Keratinocyte (primary cell): ENCODE results near the gene SLC15A4. TPM values are rescaled to one million over a fixed set of nuclear protein-coding genes. Genes with fewer than 3 reads are reported as not detected.

Experiments
- DNase-seq: peaks from one replicate; pipeline ENCODE4 v3.0.0-alpha.2; 2011; ENCODE audit warnings: low read depth, missing footprints, low spot score
- FAIRE-seq: peaks from 2 replicates; lab custom pipeline; 2011; peaks lifted over from hg19 to GRCh38; lab: Jason Lieb, UNC
- H2AFZ ChIP-seq: 2 replicates; pipeline ENCODE4 v1.6.0; 2012; ENCODE audit warnings: low read length, control low read depth, inconsistent platforms; ENCODE audit not compliant: control insufficient read depth
- H3K27ac ChIP-seq: 2 replicates; pipeline ENCODE4 v1.5.1; 2011; ENCODE audit warnings: low read length; ENCODE audit not compliant: control insufficient read depth, insufficient read depth
- H3K27me3 ChIP-seq: 3 replicates; pipeline ENCODE4 v1.6.0; 2011; ENCODE audit warnings: low read length; ENCODE audit not compliant: control insufficient read depth, insufficient read depth; ENCODE audit errors: extremely low read depth
- H3K36me3 ChIP-seq, 2 experiments: 2 replicates in 1 of 2; 3 replicates in 1 of 2; pipeline ENCODE4 v1.5.1; 2011; ENCODE audit warnings: low read length in 2 of 2, mild to moderate bottlenecking in 1 of 2; ENCODE audit not compliant: control insufficient read depth in 2 of 2, insufficient read depth in 2 of 2; ENCODE audit errors: extremely low read depth in 1 of 2
- H3K4me1 ChIP-seq: 3 replicates; pipeline ENCODE4 v1.5.1; 2011; ENCODE audit warnings: low read length; ENCODE audit not compliant: control insufficient read depth, insufficient read depth; ENCODE audit errors: extremely low read depth
- H3K4me2 ChIP-seq: 3 replicates; pipeline ENCODE4 v1.6.0; 2011; ENCODE audit warnings: low read depth, low read length; ENCODE audit not compliant: control insufficient read depth, insufficient read depth; ENCODE audit errors: extremely low read depth
- H3K4me3 ChIP-seq, 3 experiments: fragments of 200-600 bp in 1 of 3; sonication (generic) in 1 of 3; 2 replicates in 2 of 3; 3 replicates in 1 of 3; pipeline ENCODE4 v1.5.1; 2011 to 2016; ENCODE audit warnings: low read length in 3 of 3, mild to moderate bottlenecking in 3 of 3, control low read depth in 2 of 3, inconsistent platforms in 1 of 3, low read depth in 1 of 3, mixed read lengths in 1 of 3, mixed run types in 1 of 3, moderate library complexity in 1 of 3; ENCODE audit not compliant: control insufficient read depth in 2 of 3, insufficient read depth in 2 of 3; ENCODE audit errors: extremely low read depth in 1 of 3
- H3K79me2 ChIP-seq: 2 replicates; pipeline ENCODE4 v1.6.0; 2012; ENCODE audit warnings: low read length; ENCODE audit not compliant: control insufficient read depth, insufficient read depth
- H3K9ac ChIP-seq: 3 replicates; pipeline ENCODE4 v1.6.0; 2011; ENCODE audit warnings: low read length; ENCODE audit not compliant: control insufficient read depth, insufficient read depth; ENCODE audit errors: extremely low read depth
- H3K9me1 ChIP-seq: 3 replicates; pipeline ENCODE4 v1.6.0; 2011; ENCODE audit warnings: low read length; ENCODE audit not compliant: control insufficient read depth, insufficient read depth; ENCODE audit errors: extremely low read depth
- H3K9me3 ChIP-seq: 2 replicates; pipeline ENCODE4 v1.5.1; 2012; ENCODE audit warnings: low read depth, low read length; ENCODE audit not compliant: control insufficient read depth
- H4K20me1 ChIP-seq: 3 replicates; pipeline ENCODE4 v1.6.0; 2011; ENCODE audit warnings: low read length; ENCODE audit not compliant: control insufficient read depth, insufficient read depth; ENCODE audit errors: extremely low read depth
- EZH2 ChIP-seq: IDR thresholded peaks from one replicate; pipeline ENCODE4 v1.6.1; 2012; ENCODE audit warnings: inconsistent platforms, mild to moderate bottlenecking, low read length, moderate library complexity
- dilution Hi-C: fragments of 300-500 bp; cut with MboI; formaldehyde crosslinking; loops from one replicate; pipeline ENCODE4 v1.7.0; 2020; ENCODE audit warnings: low sequenced_read_pairs; ENCODE audit not compliant: extremely low pct_ligation_motif_present
- polyA plus RNA-seq, 5 experiments: library from polyadenylated mRNA; depleted of rRNA in 3 of 5; stranded (reverse) in 3 of 5; stranded (forward) in 1 of 5; unstranded in 1 of 5; fragments of >200 nt; gene quantifications; 1 replicate in 1 of 5; 2 replicates in 3 of 5; 3 replicates in 1 of 5; pipeline versions ENCODE4 v1.2.1 to v1.2.3, GENCODE V29; 2011 to 2012; ENCODE audit warnings: missing spikeins in 2 of 5, low read depth in 1 of 5, low replicate concordance in 1 of 5
- TF ChIP-seq, protein P1 (sequence below), 3 experiments: IDR thresholded peaks in 1 of 3; conservative IDR thresholded peaks in 1 of 3; optimal IDR thresholded peaks in 1 of 3; 2 replicates in 2 of 3; 3 replicates in 1 of 3; pipeline versions ENCODE3 to v1.5.1; 2011; ENCODE audit warnings: low read length in 3 of 3, mild to moderate bottlenecking in 3 of 3, moderate library complexity in 2 of 3, control low read depth in 1 of 3, inconsistent platforms in 1 of 3; ENCODE audit not compliant: insufficient read depth in 2 of 3; ENCODE audit errors: extremely low read depth in 1 of 3

The SLC15A4 gene
- polyA plus RNA-seq, 1 donor (not counting 4 experiments of a cell fraction or from before 2014, with no cell fraction given) = 39.3 TPM

DNA sequence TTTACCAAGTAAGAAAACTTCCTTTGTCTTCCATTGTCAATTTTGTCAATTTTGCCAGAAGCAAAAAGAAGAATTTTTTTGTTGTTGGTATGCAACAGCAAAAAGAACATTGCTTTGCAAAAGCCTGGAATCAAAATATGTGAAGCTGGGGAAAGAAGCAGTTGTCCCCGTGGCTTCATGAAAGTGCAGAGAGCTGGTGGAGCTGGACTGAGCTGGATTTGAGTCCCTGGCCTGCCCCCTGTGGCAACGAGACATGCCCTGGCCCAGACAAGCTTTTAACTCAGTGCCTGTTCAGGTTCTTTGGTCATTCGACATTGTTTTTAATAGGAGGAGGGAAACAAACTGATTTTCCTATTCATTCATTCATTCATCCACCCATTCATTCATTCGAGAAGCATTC, 70.3 kb downstream of the SLC15A4 start:
- no peak overlapping the region for H3K9ac ChIP-seq
- FAIRE-seq (no peak), DNase-seq (no peak)
- H3K4me3 ChIP-seq = no peak overlapping the region
- H4K20me1 ChIP-seq = no peaks in the 10 kb centered on the region
- H3K9me3 ChIP-seq = no peaks in the 10 kb centered on the region
- H3K79me2 ChIP-seq = no peaks in the 10 kb centered on the region
- H3K27ac ChIP-seq = no peak overlapping the region
- dilution Hi-C loops = no loop called here
- no peak overlapping the region for H3K4me2 ChIP-seq
- no peaks in the 10 kb centered on the region for H3K9me1 ChIP-seq
- no peak overlapping the region for H2AFZ ChIP-seq
- no peaks in the 10 kb centered on the region for H3K4me1 ChIP-seq
- no peaks in the 10 kb centered on the region for H3K27me3 ChIP-seq
- H3K36me3 ChIP-seq = no peaks in the 10 kb centered on the region
- TF ChIP-seq EZH2 = no peak
- TF ChIP-seq, protein P1, sequence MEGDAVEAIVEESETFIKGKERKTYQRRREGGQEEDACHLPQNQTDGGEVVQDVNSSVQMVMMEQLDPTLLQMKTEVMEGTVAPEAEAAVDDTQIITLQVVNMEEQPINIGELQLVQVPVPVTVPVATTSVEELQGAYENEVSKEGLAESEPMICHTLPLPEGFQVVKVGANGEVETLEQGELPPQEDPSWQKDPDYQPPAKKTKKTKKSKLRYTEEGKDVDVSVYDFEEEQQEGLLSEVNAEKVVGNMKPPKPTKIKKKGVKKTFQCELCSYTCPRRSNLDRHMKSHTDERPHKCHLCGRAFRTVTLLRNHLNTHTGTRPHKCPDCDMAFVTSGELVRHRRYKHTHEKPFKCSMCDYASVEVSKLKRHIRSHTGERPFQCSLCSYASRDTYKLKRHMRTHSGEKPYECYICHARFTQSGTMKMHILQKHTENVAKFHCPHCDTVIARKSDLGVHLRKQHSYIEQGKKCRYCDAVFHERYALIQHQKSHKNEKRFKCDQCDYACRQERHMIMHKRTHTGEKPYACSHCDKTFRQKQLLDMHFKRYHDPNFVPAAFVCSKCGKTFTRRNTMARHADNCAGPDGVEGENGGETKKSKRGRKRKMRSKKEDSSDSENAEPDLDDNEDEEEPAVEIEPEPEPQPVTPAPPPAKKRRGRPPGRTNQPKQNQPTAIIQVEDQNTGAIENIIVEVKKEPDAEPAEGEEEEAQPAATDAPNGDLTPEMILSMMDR (optimal IDR thresholded peaks at IDR 0.05 in 1 of 3, IDR thresholded peaks at IDR 0.05 in 1 of 3, conservative IDR thresholded peaks at IDR 0.05 in 1 of 3; ENCODE audit: extremely low read depth in 1 of 3, insufficient read depth in 2 of 3, low read length in 3 of 3) = no peak

DNA sequence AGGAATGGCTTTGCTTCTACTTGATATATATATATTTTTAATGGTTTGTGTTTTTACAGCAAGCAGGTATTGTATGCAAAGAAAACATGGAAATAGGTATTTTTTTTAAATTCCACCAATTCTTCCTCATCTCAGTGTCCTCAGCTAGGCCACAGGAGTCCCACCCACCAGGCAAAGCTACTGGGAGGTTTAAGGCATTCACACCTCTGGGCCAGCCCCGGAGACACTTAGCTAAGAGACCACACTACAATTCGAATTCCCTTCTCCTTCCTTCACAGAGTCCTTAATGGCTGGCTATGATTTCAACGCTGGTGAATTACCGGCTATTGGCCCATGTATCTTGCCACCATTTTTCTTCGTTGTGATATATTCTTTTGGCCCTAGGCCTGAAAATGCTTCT, 71.4 kb downstream of the SLC15A4 start:
- Histone ChIP-seq H3K4me2 (no peak overlapping the region), H3K27ac (no peak overlapping the region), H3K4me3 (no peak overlapping the region), H3K79me2 (no peaks in the 10 kb centered on the region), H2AFZ (no peak overlapping the region), H3K9me3 (no peaks in the 10 kb centered on the region), H3K4me1 (no peaks in the 10 kb centered on the region), H4K20me1 (no peaks in the 10 kb centered on the region), H3K27me3 (no peaks in the 10 kb centered on the region), H3K9ac (no peak overlapping the region), H3K36me3 (no peaks in the 10 kb centered on the region), H3K9me1 (no peaks in the 10 kb centered on the region)
- DNase-seq (no peak), FAIRE-seq (no peak)
- TF ChIP-seq, protein P1 (optimal IDR thresholded peaks at IDR 0.05 in 1 of 3, IDR thresholded peaks at IDR 0.05 in 1 of 3, conservative IDR thresholded peaks at IDR 0.05 in 1 of 3; ENCODE audit: extremely low read depth in 1 of 3, insufficient read depth in 2 of 3, low read length in 3 of 3) = no peak
- TF ChIP-seq EZH2 = no peak
- dilution Hi-C loops = no loop called here
